CD14-positive monocyte (primary cell): ENCODE data around the gene LAMB1. TPM values are rescaled to one million over a fixed set of nuclear protein-coding genes. Genes with fewer than 3 reads are reported as not detected.

Experiments
- DNase-seq, 3 donors: peaks; one replicate each; pipeline ENCODE4 v3.0.0-alpha.2; 2011 to 2022
- H2AFZ ChIP-seq: 2 replicates; pipeline ENCODE4 v1.6.0; 2012; ENCODE audit warnings: mild to moderate bottlenecking, low read depth, low read length, inconsistent platforms; ENCODE audit not compliant: insufficient read depth, poor library complexity, severe bottlenecking
- H3K27ac ChIP-seq, 2 donors: 1 replicate in 1 of 2; 2 replicates in 1 of 2; pipeline ENCODE4 v1.5.1; 2012 to 2013; ENCODE audit warnings: low read length in 2 of 2, control low read depth in 1 of 2, inconsistent platforms in 1 of 2, low read depth in 1 of 2, mild to moderate bottlenecking in 1 of 2
- H3K27me3 ChIP-seq, 2 donors: one replicate each; pipeline versions ENCODE4 v1.6.0 to v1.6.1; 2011 to 2013; ENCODE audit warnings: low read length in 2 of 2; ENCODE audit not compliant: control insufficient read depth in 2 of 2, insufficient read depth in 2 of 2
- H3K36me3 ChIP-seq, 2 donors: replicated peaks in 1 of 2; 1 replicate in 1 of 2; 2 replicates in 1 of 2; pipeline versions ENCODE4 v1.5.1 to v1.6.1; 2012 to 2013; ENCODE audit warnings: low read length in 2 of 2, control low read depth in 1 of 2, inconsistent platforms in 1 of 2, mild to moderate bottlenecking in 1 of 2; ENCODE audit not compliant: insufficient read depth in 2 of 2, control insufficient read depth in 1 of 2
- H3K4me1 ChIP-seq, 2 donors: 1 replicate in 1 of 2; 2 replicates in 1 of 2; pipeline versions ENCODE4 v1.5.1 to v1.6.1; 2012 to 2013; ENCODE audit warnings: low read length in 2 of 2, control low read depth in 1 of 2, inconsistent platforms in 1 of 2, mild to moderate bottlenecking in 1 of 2, moderate library complexity in 1 of 2; ENCODE audit not compliant: insufficient read depth in 2 of 2, control insufficient read depth in 1 of 2
- H3K4me2 ChIP-seq: replicated peaks from 2 replicates; pipeline ENCODE3; 2012; ENCODE audit warnings: low read length, moderate library complexity, mild to moderate bottlenecking; ENCODE audit not compliant: poor library complexity, severe bottlenecking; ENCODE audit errors: extremely low read depth
- H3K4me3 ChIP-seq, 3 experiments: fragments of 200-600 bp in 1 of 3; sonication (generic) in 1 of 3; replicated peaks in 1 of 3; 1 replicate in 2 of 3; 2 replicates in 1 of 3; pipeline ENCODE4 v1.5.1; 2011 to 2013; ENCODE audit warnings: low read length in 3 of 3, mild to moderate bottlenecking in 3 of 3, control low read depth in 2 of 3, low read depth in 2 of 3, inconsistent platforms in 1 of 3, moderate library complexity in 1 of 3
- H3K79me2 ChIP-seq: 2 replicates; pipeline ENCODE4 v1.6.0; 2012; ENCODE audit warnings: mild to moderate bottlenecking, control low read depth, inconsistent platforms, low read length, moderate library complexity; ENCODE audit not compliant: insufficient read depth
- H3K9ac ChIP-seq: 2 replicates; pipeline ENCODE4 v1.6.0; 2017; ENCODE audit warnings: low read length, mild to moderate bottlenecking; ENCODE audit not compliant: insufficient read depth, poor library complexity, severe bottlenecking
- H3K9me3 ChIP-seq, 2 donors: replicated peaks in 1 of 2; 1 replicate in 1 of 2; 2 replicates in 1 of 2; pipeline versions ENCODE4 v1.5.1 to v1.6.1; 2012 to 2013; ENCODE audit warnings: low read length in 2 of 2, control low read depth in 1 of 2; ENCODE audit not compliant: control insufficient read depth in 1 of 2, insufficient read depth in 1 of 2
- H4K20me1 ChIP-seq: 2 replicates; pipeline ENCODE4 v1.6.0; 2012; ENCODE audit warnings: mild to moderate bottlenecking, low read length, control low read depth, moderate library complexity; ENCODE audit not compliant: insufficient read depth
- H3K27ac Mint-ChIP-seq, 7 donors: one replicate each; pipeline ENCODE4 v1.8.0; 2020; ENCODE audit warnings: mild to moderate bottlenecking in 7 of 7, mixed read lengths in 7 of 7, moderate library complexity in 6 of 7, inconsistent platforms in 2 of 7
- H3K27me3 Mint-ChIP-seq, 3 donors: one replicate each; pipeline ENCODE4 v1.8.0; 2021 to 2022; ENCODE audit warnings: low read depth in 3 of 3, mild to moderate bottlenecking in 3 of 3, mixed read lengths in 3 of 3, moderate library complexity in 3 of 3, inconsistent platforms in 1 of 3
- H3K36me3 Mint-ChIP-seq, 2 donors: one replicate each; pipeline ENCODE4 v1.8.0; 2020; ENCODE audit warnings: mixed read lengths in 2 of 2, inconsistent platforms in 1 of 2, mild to moderate bottlenecking in 1 of 2
- H3K4me1 Mint-ChIP-seq: one replicate; pipeline ENCODE4 v1.8.0; 2020; ENCODE audit warnings: mild to moderate bottlenecking, mixed read lengths
- H3K4me3 Mint-ChIP-seq, 2 donors: one replicate each; pipeline ENCODE4 v1.8.0; 2020; ENCODE audit warnings: mild to moderate bottlenecking in 2 of 2, mixed read lengths in 2 of 2, moderate library complexity in 1 of 2
- H3K9me3 Mint-ChIP-seq, 7 donors: one replicate each; pipeline ENCODE4 v1.8.0; 2020 to 2022; ENCODE audit warnings: mixed read lengths in 7 of 7, mild to moderate bottlenecking in 6 of 7, moderate library complexity in 6 of 7, inconsistent platforms in 2 of 7
- CTCF ChIP-seq: fragments of 200-600 bp; IDR thresholded peaks from one replicate; pipeline ENCODE4 v1.8.0; 2022; ENCODE audit warnings: antibody characterized with exemption, mild to moderate bottlenecking
- WGBS: methylation state at CpG from one replicate; pipeline ENCODE4 v1.1.5; 2013; ENCODE audit warnings: missing lambda C conversion rate; ENCODE audit not compliant: insufficient coverage; 5-methylcytosine and 5-hydroxymethylcytosine counted together
- intact Hi-C, 2 donors: fragments of 100-400 bp; cut with micrococcal nuclease; formaldehyde crosslinking; loops; one replicate each; pipeline versions ENCODE4 v1.15.0 to v1.15.1; 2023
- polyA plus RNA-seq, 3 donors: library from polyadenylated mRNA; depleted of rRNA in 1 of 3; unstranded in 2 of 3; stranded (reverse) in 1 of 3; fragments of 300-500 nt in 2 of 3; fragments of >200 nt in 1 of 3; fragmentation: Illumina TruSeq in 2 of 3; gene quantifications; 1 replicate in 2 of 3; 2 replicates in 1 of 3; pipeline ENCODE4 v1.2.3, GENCODE V29; 2012 to 2021

Gene LAMB1
- polyA plus RNA-seq, 3 donors: 0.42 TPM; not detected in 2

GRCh38 chr7:107946451-107946850, 56.5 kb downstream of the LAMB1 start:
- Histone ChIP-seq H3K4me3 (no peak overlapping the region), H3K4me1 (no peaks in the 10 kb centered on the region), H4K20me1 (no peaks in the 10 kb centered on the region), H3K4me2 (no peak overlapping the region), H3K27me3 (no peaks in the 10 kb centered on the region), H2AFZ (no peak overlapping the region), H3K36me3 (no peaks in the 10 kb centered on the region), H3K9ac (no peak overlapping the region), H3K9me3 (no peaks in the 10 kb centered on the region), H3K79me2 (no peaks in the 10 kb centered on the region), H3K27ac (no peak overlapping the region)
- Mint-ChIP-seq H3K36me3 (no peaks in the 10 kb centered on the region), H3K27ac (no peak overlapping the region), H3K9me3 (peaks cover 0 to 1% (median 0%) of the 10 kb centered on the region in 7 donors), H3K4me3 (no peak overlapping the region), H3K27me3 (peaks cover 0 to 2% (median 2%) of the 10 kb centered on the region in 3 donors), H3K4me1 (no peaks in the 10 kb centered on the region)
- TF ChIP-seq CTCF: no peak
- no CpG with 5 or more reads among the region's 2 CpGs for WGBS
- DNase-seq: no peak
- intact Hi-C loops: no loop called here

- H4K20me1 ChIP-seq: no peaks in the 10 kb centered on the region
- Mint-ChIP-seq H3K27me3 (peaks cover 0 to 2% (median 2%) of the 10 kb centered on the region in 3 donors), H3K9me3 (peaks cover 0 to 1% (median 0%) of the 10 kb centered on the region in 7 donors), H3K4me3 (no peak overlapping the region), H3K4me1 (no peaks in the 10 kb centered on the region), H3K36me3 (peaks cover 3 to 5% of the 10 kb centered on the region in 2 donors), H3K27ac (no peak overlapping the region)
- H3K9ac ChIP-seq: no peak overlapping the region
- H3K4me1 ChIP-seq: no peaks in the 10 kb centered on the region
- intact Hi-C loops: no loop called here
- no peak overlapping the region for H3K4me3 ChIP-seq
- no peaks in the 10 kb centered on the region for H3K27me3 ChIP-seq
- no peak overlapping the region for H2AFZ ChIP-seq
- no peak for TF ChIP-seq CTCF
- no peak overlapping the region for H3K27ac ChIP-seq
- no peaks in the 10 kb centered on the region for H3K79me2 ChIP-seq
- H3K9me3 ChIP-seq: no peaks in the 10 kb centered on the region
- peaks cover 3 to 7% of the 10 kb centered on the region in 2 donors for H3K36me3 ChIP-seq
- no CpG with 5 or more reads among the region's 2 CpGs for WGBS
- no peak for DNase-seq
- no peak overlapping the region for H3K4me2 ChIP-seq
These were observed 57.6 kb downstream of the LAMB1 start for GRCh38 chr7:107945332-107945731.
